Progenitor cell of endocrine pancreas (in vitro differentiated cells): ENCODE data around the gene WDR46. TPM values are rescaled to one million over a fixed set of nuclear protein-coding genes. Genes with fewer than 3 reads are reported as not detected.
A peak's percentile ranks its signal among the peaks of the same experiment; 100 is the strongest.
"Not testable (repeated sequence)": the region's sequence is repeated elsewhere in the genome, so short reads cannot be mapped to it uniquely, and the experiment has no call there.

ENCODE experiments used
- DNase-seq: peaks from one replicate; pipeline ENCODE4 v3.0.0; 2021; ENCODE audit warnings: low spot score; ENCODE audit not compliant: unreplicated experiment
- H3K27ac Mint-ChIP-seq: 2 replicates; pipeline ENCODE4 v1.8.0; 2021; ENCODE audit warnings: mild to moderate bottlenecking, moderate library complexity, mixed read lengths
- H3K27me3 Mint-ChIP-seq: 2 replicates; pipeline ENCODE4 v1.8.0; 2021; ENCODE audit warnings: mixed read lengths
- H3K36me3 Mint-ChIP-seq: 2 replicates; pipeline ENCODE4 v1.8.0; 2022; ENCODE audit warnings: mixed read lengths; ENCODE audit not compliant: insufficient read depth
- H3K4me1 Mint-ChIP-seq: 2 replicates; pipeline ENCODE4 v1.8.0; 2021; ENCODE audit warnings: low read depth, mixed read lengths
- H3K4me3 Mint-ChIP-seq: 2 replicates; pipeline ENCODE4 v1.8.0; 2021; ENCODE audit warnings: low read depth, mild to moderate bottlenecking, moderate library complexity, mixed read lengths
- H3K9me3 Mint-ChIP-seq: 2 replicates; pipeline ENCODE4 v1.8.0; 2021; ENCODE audit warnings: low read depth, mixed read lengths
- CTCF ChIP-seq: fragments of 200-600 bp; sonication (generic); IDR thresholded peaks from one replicate; pipeline ENCODE4 v1.5.0; 2021; ENCODE audit warnings: antibody characterized with exemption, mild to moderate bottlenecking; ENCODE audit not compliant: unreplicated experiment
- total RNA-seq: library from RNA; stranded (reverse); gene quantifications from 2 replicates; pipeline ENCODE4 v1.2.1, GENCODE V29; 2021

The WDR46 gene
- total RNA-seq, 1 donor from 2014 or later: 47.5 TPM

GRCh38 chr6:33276864-33277662, 12.0 kb downstream of the WDR46 start, which contains the start of gene B3GALT4:
Gene B3GALT4 (plus strand): TSS chr6:33277123. CDS start chr6:33277420, 297 bp downstream.
- Mint-ChIP-seq H3K27ac (peak within 1 kb of the TSS; percentile 92), H3K9me3 (no peaks in the 10 kb centered on the region), H3K4me3 (peak within 1 kb of the TSS; percentile 80), H3K4me1 (peaks cover 31% of the 10 kb centered on the region), H3K27me3 (no peaks in the 10 kb centered on the region), H3K36me3 (peaks cover 17% of the 10 kb centered on the region)
- DNase-seq: peak; percentile 65
- TF ChIP-seq CTCF: peak; percentile 67

GRCh38 chr6:33276581-33276863, 12.5 kb downstream of the WDR46 start:
- peaks cover 32% of the 10 kb centered on the region for H3K4me1 Mint-ChIP-seq
- no peak for DNase-seq
- TF ChIP-seq CTCF: no peak

GRCh38 chr6:33275795-33276580, 13.1 kb downstream of the WDR46 start:
- not testable (repeated sequence) for H3K27me3 Mint-ChIP-seq, DNase-seq, H3K9me3 Mint-ChIP-seq
- H3K36me3 Mint-ChIP-seq: peaks cover 17% of the 10 kb centered on the region
- H3K4me3 Mint-ChIP-seq: peak overlapping the region; percentile 74
- peaks cover 32% of the 10 kb centered on the region for H3K4me1 Mint-ChIP-seq
- peak overlapping the region; percentile 92 for H3K27ac Mint-ChIP-seq

More at GRCh38 chr6:33276581-33276863, 12.5 kb downstream of the WDR46 start:
- Mint-ChIP-seq H3K36me3 (peaks cover 17% of the 10 kb centered on the region), H3K9me3 (no peaks in the 10 kb centered on the region), H3K4me3 (peak overlapping the region; percentile 74), H3K27me3 (no peaks in the 10 kb centered on the region), H3K27ac (peak overlapping the region; percentile 92)

- no peaks in the 10 kb centered on the region for H3K27me3 Mint-ChIP-seq
- DNase-seq: no peak
- peak overlapping the region; percentile 69 for H3K27ac Mint-ChIP-seq
- no peak for TF ChIP-seq CTCF
- H3K9me3 Mint-ChIP-seq: no peaks in the 10 kb centered on the region
- peaks cover 17% of the 10 kb centered on the region for H3K36me3 Mint-ChIP-seq
- peak overlapping the region; percentile 100 for H3K4me3 Mint-ChIP-seq
- peaks cover 36% of the 10 kb centered on the region for H3K4me1 Mint-ChIP-seq
Measured at GRCh38 chr6:33273924-33274902, 14.8 kb downstream of the WDR46 start.

GRCh38 chr6:33273129-33273923, 15.7 kb downstream of the WDR46 start:
- H3K36me3 Mint-ChIP-seq: peaks cover 17% of the 10 kb centered on the region

More at GRCh38 chr6:33273129-33273923, 15.7 kb downstream of the WDR46 start:
- no peak for TF ChIP-seq CTCF
- Mint-ChIP-seq H3K27me3 (no peaks in the 10 kb centered on the region), H3K9me3 (no peaks in the 10 kb centered on the region), H3K4me3 (peak overlapping the region; percentile 100), H3K4me1 (peaks cover 36% of the 10 kb centered on the region), H3K27ac (peak overlapping the region; percentile 99)
- DNase-seq: no peak
